GM19452 (cell line): Measurements from ENCODE around the gene NUDT1.

Experiments used
- ATAC-seq: cut with Tn5 transposase; IDR thresholded peaks from one replicate; pipeline ENCODE4 v1.9.1; 2021; ENCODE audit not compliant: unreplicated experiment

The NUDT1 gene

GRCh38 chr7:2204446-2204845 is 37.6 kb upstream of the NUDT1 start:
- ATAC-seq = no peak

- ATAC-seq = no peak
Measured at GRCh38 chr7:2205036-2205780, 36.8 kb upstream of the NUDT1 start.

GRCh38 chr7:2208712-2209111 is 33.3 kb upstream of the NUDT1 start:
- no peak for ATAC-seq

GRCh38 chr7:2209146-2209960 is 32.7 kb upstream of the NUDT1 start:
- ATAC-seq = no peak

- ATAC-seq = no peak
Measured at GRCh38 chr7:2209961-2210323, 32.1 kb upstream of the NUDT1 start.

GRCh38 chr7:2210551-2211258 is 31.3 kb upstream of the NUDT1 start:
- ATAC-seq = no peak

GRCh38 chr7:2211259-2211880 is 30.7 kb upstream of the NUDT1 start:
- ATAC-seq = no peak

GRCh38 chr7:2211926-2212325 is 30.1 kb upstream of the NUDT1 start:
- ATAC-seq = no peak

GRCh38 chr7:2212906-2213305 is 29.1 kb upstream of the NUDT1 start:
- no peak for ATAC-seq

GRCh38 chr7:2213551-2214215 is 28.3 kb upstream of the NUDT1 start:
- ATAC-seq = no peak

- no peak for ATAC-seq
Measured at GRCh38 chr7:2214636-2215035, 27.4 kb upstream of the NUDT1 start.

- no peak for ATAC-seq
Measured at GRCh38 chr7:2215851-2216250, 26.2 kb upstream of the NUDT1 start.

GRCh38 chr7:2217206-2217605 is 24.8 kb upstream of the NUDT1 start:
- no peak for ATAC-seq

GRCh38 chr7:2217716-2218443 is 24.1 kb upstream of the NUDT1 start:
- no peak for ATAC-seq

- no peak for ATAC-seq
Measured at GRCh38 chr7:2218444-2218785, 23.6 kb upstream of the NUDT1 start.

- no peak for ATAC-seq
Measured at GRCh38 chr7:2219136-2219535, 22.9 kb upstream of the NUDT1 start.

GRCh38 chr7:2219606-2220005 is 22.4 kb upstream of the NUDT1 start:
- no peak for ATAC-seq

- no peak for ATAC-seq
Measured at GRCh38 chr7:2220030-2220429, 22.0 kb upstream of the NUDT1 start.

- no peak for ATAC-seq
Measured at GRCh38 chr7:2220506-2220905, 21.5 kb upstream of the NUDT1 start.

GRCh38 chr7:2220954-2221353 is 21.1 kb upstream of the NUDT1 start:
- no peak for ATAC-seq
